ENCODE results near the gene RTP3. TPM values are rescaled to one million over a fixed set of nuclear protein-coding genes. Genes with fewer than 3 reads are reported as not detected.

Gene RTP3
- total RNA-seq, 1 donor from 2014 or later, result not detected

DNA sequence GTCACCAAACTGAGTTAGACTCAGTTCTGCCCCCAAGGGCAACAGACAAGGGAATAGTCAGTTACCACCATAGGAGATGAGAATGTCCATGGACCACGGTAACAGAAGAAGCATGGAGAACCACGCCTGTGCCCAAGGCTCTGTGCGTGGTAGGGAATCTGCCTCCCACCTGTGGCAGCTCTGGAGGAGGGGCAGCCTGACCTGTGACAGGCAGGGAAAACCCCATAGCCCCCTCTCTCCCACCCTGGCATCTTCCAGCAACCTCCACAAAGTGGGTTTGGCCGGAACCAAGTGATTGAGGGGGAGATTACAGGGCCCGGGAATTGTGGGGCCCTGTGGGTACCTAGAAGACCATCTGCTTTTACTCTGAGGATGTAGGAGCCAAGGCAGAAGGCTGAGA lies 18.8 kb upstream of the RTP3 start:
- FAIRE-seq (no peak), DNase-seq (ENCODE audit: low read depth) (no peak)
- Histone ChIP-seq H3K4me3 (ENCODE audit: low read depth, low read length) (no peak overlapping the region), H3K27me3 (ENCODE audit: control insufficient read depth, insufficient read depth, low read length) (peaks cover 3% of the 10 kb centered on the region), H3K36me3 (ENCODE audit: control insufficient read depth, insufficient read depth, low read length) (no peaks in the 10 kb centered on the region)
- TF ChIP-seq CTCF (IDR thresholded peaks at IDR 0.05; ENCODE audit: insufficient read depth, low read length, severe bottlenecking), result no peak

DNA sequence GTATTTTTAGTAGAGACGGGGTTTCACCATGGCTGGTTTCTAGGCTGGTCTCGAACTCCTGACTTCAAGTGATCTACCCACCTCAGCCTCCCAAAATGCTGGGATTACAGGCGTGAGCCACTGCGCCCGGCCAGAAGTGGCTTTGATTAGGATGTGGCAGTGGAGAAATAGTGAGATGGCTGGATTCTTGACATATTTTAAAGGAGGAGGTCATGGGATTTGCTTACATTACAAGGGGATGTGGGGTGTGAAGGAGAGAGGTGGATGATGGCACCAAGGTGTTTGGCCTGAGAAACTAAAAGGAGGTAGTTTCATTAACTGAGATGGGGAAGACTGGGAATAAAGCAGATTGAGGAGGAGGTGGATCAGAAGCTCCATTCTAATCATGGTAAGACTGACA lies 18.1 kb upstream of the RTP3 start:
- no peak for DNase-seq (ENCODE audit: low read depth)
- TF ChIP-seq CTCF (IDR thresholded peaks at IDR 0.05; ENCODE audit: insufficient read depth, low read length, severe bottlenecking), result no peak
- H3K27me3 ChIP-seq (ENCODE audit: control insufficient read depth, insufficient read depth, low read length), result peaks cover 3% of the 10 kb centered on the region
- FAIRE-seq, result no peak
- H3K36me3 ChIP-seq (ENCODE audit: control insufficient read depth, insufficient read depth, low read length), result no peaks in the 10 kb centered on the region
- H3K4me3 ChIP-seq (ENCODE audit: low read depth, low read length), result no peak overlapping the region

DNA sequence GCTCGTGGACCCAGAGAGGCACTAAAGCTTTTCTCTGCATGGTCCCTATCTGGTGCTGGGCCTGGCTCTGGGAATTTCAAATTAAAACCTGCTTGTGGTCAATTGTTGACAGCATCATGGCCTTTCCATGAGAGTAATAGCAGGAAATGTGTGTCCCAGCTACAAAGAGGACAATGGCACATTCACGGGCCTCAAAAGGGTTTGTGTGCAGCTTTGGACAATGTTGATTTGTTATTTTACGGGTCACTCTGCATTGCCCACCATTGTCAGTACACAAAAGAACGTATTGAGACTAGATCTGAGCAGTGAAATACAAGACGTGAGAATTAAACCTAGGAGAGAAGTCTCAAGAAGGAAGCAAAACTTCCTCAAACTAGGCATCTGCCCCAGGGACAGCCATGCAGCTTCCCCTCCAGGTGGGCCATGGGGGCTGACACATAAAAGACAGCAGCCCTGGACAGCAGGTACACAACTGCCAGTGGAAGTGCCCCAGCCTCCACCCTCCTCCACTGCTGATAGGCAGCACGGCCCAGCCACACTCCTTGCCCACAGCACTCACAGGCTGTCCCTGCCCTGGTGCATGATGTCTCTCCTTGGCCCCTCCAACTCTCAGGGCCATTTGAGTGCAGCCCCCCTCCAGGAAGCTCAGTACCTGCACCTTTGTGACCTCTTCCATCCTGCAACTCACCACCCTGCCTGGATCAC lies 17.1 kb upstream of the RTP3 start:
- DNase-seq (ENCODE audit: low read depth), result no peak

GRCh38 chr3:46481636-46482035 lies 16.1 kb upstream of the RTP3 start:
- FAIRE-seq (no peak), DNase-seq (ENCODE audit: low read depth) (no peak)
- TF ChIP-seq CTCF (IDR thresholded peaks at IDR 0.05; ENCODE audit: insufficient read depth, low read length, severe bottlenecking), result no peak
- H3K27me3 ChIP-seq (ENCODE audit: control insufficient read depth, insufficient read depth, low read length), result peaks cover 3% of the 10 kb centered on the region
- H3K4me3 ChIP-seq (ENCODE audit: low read depth, low read length), result no peak overlapping the region
- no peaks in the 10 kb centered on the region for H3K36me3 ChIP-seq (ENCODE audit: control insufficient read depth, insufficient read depth, low read length)

More for the DNA sequence above, 17.1 kb upstream of the RTP3 start:
- Histone ChIP-seq H3K36me3 (ENCODE audit: control insufficient read depth, insufficient read depth, low read length) (no peaks in the 10 kb centered on the region), H3K27me3 (ENCODE audit: control insufficient read depth, insufficient read depth, low read length) (peaks cover 3% of the 10 kb centered on the region), H3K4me3 (ENCODE audit: low read depth, low read length) (no peak overlapping the region)
- TF ChIP-seq CTCF (IDR thresholded peaks at IDR 0.05; ENCODE audit: insufficient read depth, low read length, severe bottlenecking), result no peak
- peak; percentile 73 for FAIRE-seq

- FAIRE-seq, result peak; percentile 36
- DNase-seq (ENCODE audit: low read depth), result peak; percentile 44
Observed at GRCh38 chr3:46482632-46483350, 15.0 kb upstream of the RTP3 start.

More at GRCh38 chr3:46482632-46483350, 15.0 kb upstream of the RTP3 start:
- Histone ChIP-seq H3K36me3 (ENCODE audit: control insufficient read depth, insufficient read depth, low read length) (no peaks in the 10 kb centered on the region), H3K27me3 (ENCODE audit: control insufficient read depth, insufficient read depth, low read length) (peaks cover 2% of the 10 kb centered on the region), H3K4me3 (ENCODE audit: low read depth, low read length) (no peak overlapping the region)
- no peak for TF ChIP-seq CTCF (IDR thresholded peaks at IDR 0.05; ENCODE audit: insufficient read depth, low read length, severe bottlenecking)
